Transverse colon (tissue), 4 donors: ENCODE data around the gene VWA7. TPM values are rescaled to one million over a fixed set of nuclear protein-coding genes. Genes with fewer than 3 reads are reported as not detected.

Experiments
- DNase-seq: peaks from one replicate; pipeline ENCODE4 v3.0.0-alpha.2; 2019
- H3K27ac ChIP-seq, 4 donors: fragments of 200-600 bp; sonication (generic); 2 replicates each; pipeline ENCODE4 v1.5.1; 2016 to 2018; ENCODE audit warnings: inconsistent platforms in 4 of 4
- H3K27me3 ChIP-seq: fragments of 200-600 bp; sonication (generic); 2 replicates; pipeline ENCODE4 v1.5.1; 2017; ENCODE audit warnings: inconsistent platforms
- H3K36me3 ChIP-seq, 4 donors: fragments of 200-600 bp; sonication (generic); 2 replicates each; pipeline ENCODE4 v1.5.1; 2017 to 2019; ENCODE audit warnings: inconsistent platforms in 4 of 4
- H3K4me1 ChIP-seq, 4 donors: fragments of 200-600 bp; sonication (generic); 2 replicates each; pipeline ENCODE4 v1.5.1; 2017 to 2020; ENCODE audit warnings: inconsistent platforms in 4 of 4
- H3K4me3 ChIP-seq, 4 donors: fragments of 200-600 bp; sonication (generic); 1 replicate in 1 of 4; 2 replicates in 3 of 4; pipeline versions ENCODE4 v1.5.1 to v1.6.1; 2017 to 2019; ENCODE audit warnings: inconsistent platforms in 4 of 4
- H3K9me3 ChIP-seq, 2 donors: fragments of 200-600 bp; sonication (generic); 2 replicates each; pipeline ENCODE4 v1.5.1; 2017 to 2019; ENCODE audit warnings: inconsistent platforms in 2 of 2
- EP300 ChIP-seq: sonication (generic); formaldehyde crosslinking; IDR thresholded peaks from one replicate; pipeline ENCODE4 v1.6.1; 2017; ENCODE audit warnings: antibody characterized with exemption, low read depth
- POLR2A ChIP-seq: fragments of 450-650 bp; IDR thresholded peaks from one replicate; pipeline ENCODE4 v1.6.1; 2016; ENCODE audit warnings: antibody characterized with exemption, mild to moderate bottlenecking, moderate library complexity
- POLR2AphosphoS5 ChIP-seq, 3 donors: sonication (generic); formaldehyde crosslinking; IDR thresholded peaks; one replicate each; pipeline ENCODE4 v1.6.1; 2016; ENCODE audit warnings: antibody characterized with exemption in 3 of 3
- WGBS, 2 donors: methylation state at CpG; one replicate each; pipeline ENCODE4 v1.1.5; 2018; ENCODE audit warnings: low coverage in 1 of 2; 5-methylcytosine and 5-hydroxymethylcytosine counted together
- in situ Hi-C, 4 donors: fragments of 200-750 bp; cut with MboI; loops; one replicate each; pipeline versions ENCODE4 v1.15.0 to v1.15.1; 2017; ENCODE audit warnings: low sequenced_read_pairs in 3 of 4, low pct_ligation_motif_present in 1 of 4, low pct_unique_long_range_greater_than_20kb in 1 of 4
- intact Hi-C: fragments of 100-400 bp; cut with DNase I; formaldehyde crosslinking; loops from one replicate; pipeline ENCODE4 v1.15.1; 2023; ENCODE audit warnings: low total_unique reads
- total RNA-seq, 4 donors: library from RNA; depleted of rRNA; stranded (reverse); fragments of >200 nt; gene quantifications; one replicate each; pipeline ENCODE4 v1.1.0, GENCODE V29; 2016
- TF ChIP-seq, protein P1 (sequence below), 5 experiments: fragments of 200-600 bp in 3 of 5; fragments of 450-650 bp in 2 of 5; sonication (generic) in 3 of 5; IDR thresholded peaks; 1 replicate in 2 of 5; 2 replicates in 3 of 5; pipeline ENCODE4 v1.5.1; 2016 to 2017; ENCODE audit warnings: antibody characterized with exemption in 5 of 5, inconsistent platforms in 3 of 5, mild to moderate bottlenecking in 2 of 5, moderate library complexity in 1 of 5

VWA7 gene
- total RNA-seq, 4 donors from 2014 or later = 7.6 to 22.1 (median 9.6) TPM

DNA sequence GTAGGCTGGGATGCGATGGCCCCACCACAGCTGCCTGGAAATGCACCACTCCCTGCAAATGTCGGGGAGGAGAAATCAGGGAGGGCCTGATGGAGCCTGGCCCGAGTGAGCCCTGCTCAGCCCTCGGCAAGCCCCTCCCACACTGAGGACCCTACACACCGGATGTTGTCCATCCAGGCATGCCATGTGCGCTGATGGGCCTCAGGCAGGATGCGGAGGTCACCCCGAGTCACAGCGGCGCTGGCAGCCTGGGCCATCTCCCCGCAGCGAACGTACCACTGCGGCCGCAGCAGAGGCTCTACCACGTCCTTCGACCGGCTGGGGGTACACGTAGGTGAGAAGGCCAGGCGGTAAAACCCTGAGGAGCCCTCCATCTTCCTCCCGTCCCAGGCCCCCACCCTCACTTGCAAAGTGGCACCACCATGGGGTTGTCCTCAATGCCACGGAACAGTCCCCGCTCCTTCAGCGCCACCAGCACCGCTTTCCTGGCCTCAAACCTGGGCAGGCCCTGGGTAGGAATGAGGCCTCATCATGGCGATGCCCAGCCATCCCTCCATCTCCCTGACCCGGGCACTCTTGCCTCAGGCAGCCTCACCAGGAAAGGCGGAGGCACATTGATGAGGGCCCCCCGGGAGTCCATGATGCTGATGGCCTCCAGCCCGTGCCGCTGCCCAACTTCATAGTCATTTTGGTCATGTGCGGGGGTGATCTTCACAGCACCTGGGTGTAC, 5.2 kb upstream of the VWA7 start:
- in situ Hi-C loops (no loop called here), intact Hi-C loops (no loop called here)
- no peaks in the 10 kb centered on the region for H3K27me3 ChIP-seq
- H3K4me3 ChIP-seq = no peak overlapping the region
- no peaks in the 10 kb centered on the region for H3K9me3 ChIP-seq
- TF ChIP-seq, protein P1, sequence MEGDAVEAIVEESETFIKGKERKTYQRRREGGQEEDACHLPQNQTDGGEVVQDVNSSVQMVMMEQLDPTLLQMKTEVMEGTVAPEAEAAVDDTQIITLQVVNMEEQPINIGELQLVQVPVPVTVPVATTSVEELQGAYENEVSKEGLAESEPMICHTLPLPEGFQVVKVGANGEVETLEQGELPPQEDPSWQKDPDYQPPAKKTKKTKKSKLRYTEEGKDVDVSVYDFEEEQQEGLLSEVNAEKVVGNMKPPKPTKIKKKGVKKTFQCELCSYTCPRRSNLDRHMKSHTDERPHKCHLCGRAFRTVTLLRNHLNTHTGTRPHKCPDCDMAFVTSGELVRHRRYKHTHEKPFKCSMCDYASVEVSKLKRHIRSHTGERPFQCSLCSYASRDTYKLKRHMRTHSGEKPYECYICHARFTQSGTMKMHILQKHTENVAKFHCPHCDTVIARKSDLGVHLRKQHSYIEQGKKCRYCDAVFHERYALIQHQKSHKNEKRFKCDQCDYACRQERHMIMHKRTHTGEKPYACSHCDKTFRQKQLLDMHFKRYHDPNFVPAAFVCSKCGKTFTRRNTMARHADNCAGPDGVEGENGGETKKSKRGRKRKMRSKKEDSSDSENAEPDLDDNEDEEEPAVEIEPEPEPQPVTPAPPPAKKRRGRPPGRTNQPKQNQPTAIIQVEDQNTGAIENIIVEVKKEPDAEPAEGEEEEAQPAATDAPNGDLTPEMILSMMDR (IDR thresholded peaks at IDR 0.05) = no peak
- TF ChIP-seq EP300 (no peak), POLR2A (no peak), POLR2AphosphoS5 (IDR thresholded peaks at IDR 0.05) (no peak)
- WGBS, 2 donors = 80 to 93% methylated on average over 1 to 32 of the region's 32 CpGs
- DNase-seq = no peak
- peaks cover under 1 to 3% (median 3%) of the 10 kb centered on the region in 4 donors for H3K4me1 ChIP-seq
- no peak overlapping the region for H3K27ac ChIP-seq
- H3K36me3 ChIP-seq = peaks cover 0 to 25% (median 8%) of the 10 kb centered on the region in 4 donors

DNA sequence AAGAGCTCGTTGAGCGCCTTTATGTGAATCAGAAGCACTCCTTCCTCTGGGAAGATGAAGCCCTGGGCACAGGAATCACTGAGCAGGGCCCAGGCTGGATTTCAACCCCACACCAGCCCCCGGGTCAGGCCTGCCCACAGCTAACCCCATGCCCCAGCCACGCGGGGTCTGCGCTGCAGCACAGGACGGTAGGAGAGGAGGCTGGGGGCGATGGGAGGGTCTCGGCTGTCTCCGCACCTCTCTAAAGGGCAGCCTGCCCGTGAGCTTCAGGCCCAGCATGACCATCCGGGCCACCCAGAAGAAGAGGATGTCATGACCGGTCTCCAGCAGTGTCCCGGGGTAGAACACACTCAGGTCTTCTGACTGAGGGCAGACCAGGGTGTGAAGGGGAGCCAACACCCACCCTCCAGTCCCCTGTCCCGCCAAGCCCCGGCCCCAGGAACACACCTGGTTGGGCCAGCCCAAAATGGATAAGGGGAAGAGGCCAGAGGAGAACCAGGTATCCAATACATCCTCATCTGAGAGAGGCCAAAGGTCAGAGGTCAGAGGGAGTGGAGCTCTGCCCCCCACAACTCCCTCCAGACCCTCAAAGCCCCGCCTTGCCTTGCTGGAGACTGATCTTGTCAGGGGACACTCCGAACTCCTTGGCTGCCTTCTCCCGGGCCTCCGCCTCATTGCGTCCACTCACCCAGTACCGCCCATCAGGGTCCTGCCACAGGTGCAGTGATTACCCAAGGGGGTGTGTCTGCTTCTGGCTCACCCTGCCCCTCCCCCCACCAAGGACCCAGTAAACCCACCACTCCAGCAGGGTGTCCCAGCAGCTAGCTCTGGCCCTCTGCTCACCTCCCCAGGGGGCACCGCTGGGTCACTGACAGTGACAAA, 4.4 kb upstream of the VWA7 start:
- Histone ChIP-seq H3K9me3 (no peaks in the 10 kb centered on the region), H3K4me1 (peaks cover 8 to 11% (median 11%) of the 10 kb centered on the region in 4 donors), H3K27me3 (no peaks in the 10 kb centered on the region), H3K36me3 (peaks cover 0 to 25% (median 8%) of the 10 kb centered on the region in 4 donors), H3K4me3 (no peak overlapping the region), H3K27ac (no peak overlapping the region)
- 93% methylated on average over 23 of the region's 23 CpGs; no CpG with 5 or more reads in 1 of the 2 donors for WGBS, 2 donors
- TF ChIP-seq EP300 = no peak
- TF ChIP-seq, protein P1 (IDR thresholded peaks at IDR 0.05) = no peak
- TF ChIP-seq POLR2A = no peak
- no peak for TF ChIP-seq POLR2AphosphoS5 (IDR thresholded peaks at IDR 0.05)
- intact Hi-C loops = no loop called here
- DNase-seq = no peak
- in situ Hi-C loops = no loop called here

DNA sequence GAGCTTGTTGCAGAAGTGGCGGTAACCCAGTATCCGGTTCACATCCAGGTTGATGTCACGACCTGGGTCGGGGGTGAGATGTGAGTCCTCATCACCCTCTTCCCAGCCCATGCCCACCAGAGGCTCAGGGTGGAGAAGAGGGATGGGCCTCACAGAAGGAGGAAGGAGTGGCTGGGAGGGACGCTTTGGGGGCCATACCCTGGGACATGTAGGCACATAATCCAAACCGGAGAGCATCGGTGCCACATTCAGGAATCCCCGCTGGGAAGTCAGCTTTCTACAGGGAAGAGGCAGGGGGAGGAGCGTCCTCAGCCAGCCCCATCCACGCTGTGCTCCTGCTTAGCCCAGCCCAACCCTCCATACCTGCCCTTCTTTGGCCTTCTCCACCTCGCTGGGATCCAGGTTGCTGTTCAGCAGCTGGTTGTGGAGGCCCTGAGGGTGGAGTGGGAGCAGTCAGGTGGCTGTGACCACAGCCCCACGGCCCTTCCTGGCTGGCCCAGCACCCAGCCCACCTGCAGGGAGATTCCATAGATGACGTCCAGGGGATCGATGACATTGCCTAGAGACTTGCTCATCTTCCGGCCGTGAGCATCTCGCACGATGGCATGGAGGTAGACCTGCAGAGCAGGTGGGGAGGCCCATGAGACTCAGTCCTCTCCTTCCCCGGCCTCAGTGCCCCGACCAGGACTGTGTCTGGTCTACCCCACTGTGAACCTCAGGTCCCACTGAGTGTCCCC, 3.5 kb upstream of the VWA7 start:
- Histone ChIP-seq H3K27ac (no peak overlapping the region), H3K4me1 (peaks cover 13 to 20% (median 18%) of the 10 kb centered on the region in 4 donors), H3K4me3 (no peak overlapping the region), H3K36me3 (peaks cover 0 to 25% (median 8%) of the 10 kb centered on the region in 4 donors), H3K27me3 (no peaks in the 10 kb centered on the region), H3K9me3 (no peaks in the 10 kb centered on the region)
- TF ChIP-seq POLR2AphosphoS5 (IDR thresholded peaks at IDR 0.05) = no peak
- TF ChIP-seq POLR2A = no peak
- TF ChIP-seq EP300 = no peak
- TF ChIP-seq, protein P1 (IDR thresholded peaks at IDR 0.05) = no peak
- WGBS, 2 donors = 89% methylated on average over 20 of the region's 20 CpGs; no CpG with 5 or more reads in 1 of the 2 donors
- intact Hi-C loops (no loop called here), in situ Hi-C loops (no loop called here)
- DNase-seq = no peak
